CD14-positive monocyte (primary cell): Measurements from ENCODE around the gene PPFIBP1. TPM values are rescaled to one million over a fixed set of nuclear protein-coding genes. Genes with fewer than 3 reads are reported as not detected.

ENCODE experiments used
- DNase-seq, 3 donors: peaks; one replicate each; pipeline ENCODE4 v3.0.0-alpha.2; 2011 to 2022
- H2AFZ ChIP-seq: 2 replicates; pipeline ENCODE4 v1.6.0; 2012; ENCODE audit warnings: mild to moderate bottlenecking, low read depth, low read length, inconsistent platforms; ENCODE audit not compliant: insufficient read depth, poor library complexity, severe bottlenecking
- H3K27ac ChIP-seq, 2 donors: 1 replicate in 1 of 2; 2 replicates in 1 of 2; pipeline ENCODE4 v1.5.1; 2012 to 2013; ENCODE audit warnings: low read length in 2 of 2, control low read depth in 1 of 2, inconsistent platforms in 1 of 2, low read depth in 1 of 2, mild to moderate bottlenecking in 1 of 2
- H3K27me3 ChIP-seq, 2 donors: one replicate each; pipeline versions ENCODE4 v1.6.0 to v1.6.1; 2011 to 2013; ENCODE audit warnings: low read length in 2 of 2; ENCODE audit not compliant: control insufficient read depth in 2 of 2, insufficient read depth in 2 of 2
- H3K36me3 ChIP-seq, 2 donors: replicated peaks in 1 of 2; 1 replicate in 1 of 2; 2 replicates in 1 of 2; pipeline versions ENCODE4 v1.5.1 to v1.6.1; 2012 to 2013; ENCODE audit warnings: low read length in 2 of 2, control low read depth in 1 of 2, inconsistent platforms in 1 of 2, mild to moderate bottlenecking in 1 of 2; ENCODE audit not compliant: insufficient read depth in 2 of 2, control insufficient read depth in 1 of 2
- H3K4me1 ChIP-seq, 2 donors: 1 replicate in 1 of 2; 2 replicates in 1 of 2; pipeline versions ENCODE4 v1.5.1 to v1.6.1; 2012 to 2013; ENCODE audit warnings: low read length in 2 of 2, control low read depth in 1 of 2, inconsistent platforms in 1 of 2, mild to moderate bottlenecking in 1 of 2, moderate library complexity in 1 of 2; ENCODE audit not compliant: insufficient read depth in 2 of 2, control insufficient read depth in 1 of 2
- H3K4me2 ChIP-seq: replicated peaks from 2 replicates; pipeline ENCODE3; 2012; ENCODE audit warnings: low read length, moderate library complexity, mild to moderate bottlenecking; ENCODE audit not compliant: poor library complexity, severe bottlenecking; ENCODE audit errors: extremely low read depth
- H3K4me3 ChIP-seq, 3 experiments: fragments of 200-600 bp in 1 of 3; sonication (generic) in 1 of 3; replicated peaks in 1 of 3; 1 replicate in 2 of 3; 2 replicates in 1 of 3; pipeline ENCODE4 v1.5.1; 2011 to 2013; ENCODE audit warnings: low read length in 3 of 3, mild to moderate bottlenecking in 3 of 3, control low read depth in 2 of 3, low read depth in 2 of 3, inconsistent platforms in 1 of 3, moderate library complexity in 1 of 3
- H3K79me2 ChIP-seq: 2 replicates; pipeline ENCODE4 v1.6.0; 2012; ENCODE audit warnings: mild to moderate bottlenecking, control low read depth, inconsistent platforms, low read length, moderate library complexity; ENCODE audit not compliant: insufficient read depth
- H3K9ac ChIP-seq: 2 replicates; pipeline ENCODE4 v1.6.0; 2017; ENCODE audit warnings: low read length, mild to moderate bottlenecking; ENCODE audit not compliant: insufficient read depth, poor library complexity, severe bottlenecking
- H3K9me3 ChIP-seq, 2 donors: replicated peaks in 1 of 2; 1 replicate in 1 of 2; 2 replicates in 1 of 2; pipeline versions ENCODE4 v1.5.1 to v1.6.1; 2012 to 2013; ENCODE audit warnings: low read length in 2 of 2, control low read depth in 1 of 2; ENCODE audit not compliant: control insufficient read depth in 1 of 2, insufficient read depth in 1 of 2
- H4K20me1 ChIP-seq: 2 replicates; pipeline ENCODE4 v1.6.0; 2012; ENCODE audit warnings: mild to moderate bottlenecking, low read length, control low read depth, moderate library complexity; ENCODE audit not compliant: insufficient read depth
- H3K27ac Mint-ChIP-seq, 7 donors: one replicate each; pipeline ENCODE4 v1.8.0; 2020; ENCODE audit warnings: mild to moderate bottlenecking in 7 of 7, mixed read lengths in 7 of 7, moderate library complexity in 6 of 7, inconsistent platforms in 2 of 7
- H3K27me3 Mint-ChIP-seq, 3 donors: one replicate each; pipeline ENCODE4 v1.8.0; 2021 to 2022; ENCODE audit warnings: low read depth in 3 of 3, mild to moderate bottlenecking in 3 of 3, mixed read lengths in 3 of 3, moderate library complexity in 3 of 3, inconsistent platforms in 1 of 3
- H3K36me3 Mint-ChIP-seq, 2 donors: one replicate each; pipeline ENCODE4 v1.8.0; 2020; ENCODE audit warnings: mixed read lengths in 2 of 2, inconsistent platforms in 1 of 2, mild to moderate bottlenecking in 1 of 2
- H3K4me1 Mint-ChIP-seq: one replicate; pipeline ENCODE4 v1.8.0; 2020; ENCODE audit warnings: mild to moderate bottlenecking, mixed read lengths
- H3K4me3 Mint-ChIP-seq, 2 donors: one replicate each; pipeline ENCODE4 v1.8.0; 2020; ENCODE audit warnings: mild to moderate bottlenecking in 2 of 2, mixed read lengths in 2 of 2, moderate library complexity in 1 of 2
- H3K9me3 Mint-ChIP-seq, 7 donors: one replicate each; pipeline ENCODE4 v1.8.0; 2020 to 2022; ENCODE audit warnings: mixed read lengths in 7 of 7, mild to moderate bottlenecking in 6 of 7, moderate library complexity in 6 of 7, inconsistent platforms in 2 of 7
- WGBS: methylation state at CpG from one replicate; pipeline ENCODE4 v1.1.5; 2013; ENCODE audit warnings: missing lambda C conversion rate; ENCODE audit not compliant: insufficient coverage; 5-methylcytosine and 5-hydroxymethylcytosine counted together
- intact Hi-C, 2 donors: fragments of 100-400 bp; cut with micrococcal nuclease; formaldehyde crosslinking; loops; one replicate each; pipeline versions ENCODE4 v1.15.0 to v1.15.1; 2023
- polyA plus RNA-seq, 3 donors: library from polyadenylated mRNA; depleted of rRNA in 1 of 3; unstranded in 2 of 3; stranded (reverse) in 1 of 3; fragments of 300-500 nt in 2 of 3; fragments of >200 nt in 1 of 3; fragmentation: Illumina TruSeq in 2 of 3; gene quantifications; 1 replicate in 2 of 3; 2 replicates in 1 of 3; pipeline ENCODE4 v1.2.3, GENCODE V29; 2012 to 2021
- TF ChIP-seq, protein P1 (sequence below): fragments of 200-600 bp; IDR thresholded peaks from one replicate; pipeline ENCODE4 v1.8.0; 2022; ENCODE audit warnings: antibody characterized with exemption, mild to moderate bottlenecking

PPFIBP1 gene
- polyA plus RNA-seq, 3 donors = 0.25 to 0.79 (median 0.53) TPM

DNA sequence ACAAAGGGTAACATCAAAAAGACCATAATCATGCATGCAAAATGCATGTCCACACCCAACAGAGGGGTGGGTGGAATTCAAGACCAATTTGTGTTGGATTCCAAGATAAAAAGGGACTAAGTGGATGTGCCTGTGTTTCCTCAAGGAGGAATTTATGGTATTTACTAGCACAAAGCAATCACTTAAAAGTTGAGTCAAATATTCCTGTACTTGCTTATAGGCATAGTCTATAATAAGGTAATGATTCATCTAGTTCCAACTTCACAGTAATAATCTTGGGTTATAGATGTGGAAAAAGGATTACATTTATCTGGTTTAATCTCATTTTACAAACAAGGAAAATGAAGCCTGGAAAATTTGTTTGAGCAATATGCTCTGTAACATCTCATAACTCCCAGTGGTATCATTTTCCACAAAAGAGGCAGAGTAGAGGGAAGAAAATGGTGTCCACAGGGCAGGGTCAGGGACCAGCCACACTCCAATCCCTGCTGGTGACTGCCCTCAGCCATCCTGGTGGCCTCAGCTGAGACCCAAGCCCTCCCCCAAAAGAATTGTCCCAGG, 91.4 kb downstream of the PPFIBP1 start:
- DNase-seq = no peak
- no peak overlapping the region for H3K27ac Mint-ChIP-seq
- no peaks in the 10 kb centered on the region for H3K27me3 Mint-ChIP-seq
- H4K20me1 ChIP-seq = no peaks in the 10 kb centered on the region
- no peaks in the 10 kb centered on the region for H3K79me2 ChIP-seq
- H3K36me3 Mint-ChIP-seq = no peaks in the 10 kb centered on the region
- no peak overlapping the region for H2AFZ ChIP-seq
- intact Hi-C loops = no loop called here
- no peaks in the 10 kb centered on the region for H3K27me3 ChIP-seq
- no peak overlapping the region for H3K4me3 ChIP-seq
- H3K9ac ChIP-seq = no peak overlapping the region
- peaks cover 0 to 2% (median 0%) of the 10 kb centered on the region in 7 donors for H3K9me3 Mint-ChIP-seq
- no peak overlapping the region for H3K4me2 ChIP-seq
- H3K4me3 Mint-ChIP-seq = no peak overlapping the region
- TF ChIP-seq, protein P1, sequence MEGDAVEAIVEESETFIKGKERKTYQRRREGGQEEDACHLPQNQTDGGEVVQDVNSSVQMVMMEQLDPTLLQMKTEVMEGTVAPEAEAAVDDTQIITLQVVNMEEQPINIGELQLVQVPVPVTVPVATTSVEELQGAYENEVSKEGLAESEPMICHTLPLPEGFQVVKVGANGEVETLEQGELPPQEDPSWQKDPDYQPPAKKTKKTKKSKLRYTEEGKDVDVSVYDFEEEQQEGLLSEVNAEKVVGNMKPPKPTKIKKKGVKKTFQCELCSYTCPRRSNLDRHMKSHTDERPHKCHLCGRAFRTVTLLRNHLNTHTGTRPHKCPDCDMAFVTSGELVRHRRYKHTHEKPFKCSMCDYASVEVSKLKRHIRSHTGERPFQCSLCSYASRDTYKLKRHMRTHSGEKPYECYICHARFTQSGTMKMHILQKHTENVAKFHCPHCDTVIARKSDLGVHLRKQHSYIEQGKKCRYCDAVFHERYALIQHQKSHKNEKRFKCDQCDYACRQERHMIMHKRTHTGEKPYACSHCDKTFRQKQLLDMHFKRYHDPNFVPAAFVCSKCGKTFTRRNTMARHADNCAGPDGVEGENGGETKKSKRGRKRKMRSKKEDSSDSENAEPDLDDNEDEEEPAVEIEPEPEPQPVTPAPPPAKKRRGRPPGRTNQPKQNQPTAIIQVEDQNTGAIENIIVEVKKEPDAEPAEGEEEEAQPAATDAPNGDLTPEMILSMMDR = no peak
- no peak overlapping the region for H3K27ac ChIP-seq
- H3K4me1 ChIP-seq = peaks cover 3 to 6% of the 10 kb centered on the region in 2 donors
- no peaks in the 10 kb centered on the region for H3K36me3 ChIP-seq
- H3K9me3 ChIP-seq = no peaks in the 10 kb centered on the region
- H3K4me1 Mint-ChIP-seq = peaks cover 8% of the 10 kb centered on the region

DNA sequence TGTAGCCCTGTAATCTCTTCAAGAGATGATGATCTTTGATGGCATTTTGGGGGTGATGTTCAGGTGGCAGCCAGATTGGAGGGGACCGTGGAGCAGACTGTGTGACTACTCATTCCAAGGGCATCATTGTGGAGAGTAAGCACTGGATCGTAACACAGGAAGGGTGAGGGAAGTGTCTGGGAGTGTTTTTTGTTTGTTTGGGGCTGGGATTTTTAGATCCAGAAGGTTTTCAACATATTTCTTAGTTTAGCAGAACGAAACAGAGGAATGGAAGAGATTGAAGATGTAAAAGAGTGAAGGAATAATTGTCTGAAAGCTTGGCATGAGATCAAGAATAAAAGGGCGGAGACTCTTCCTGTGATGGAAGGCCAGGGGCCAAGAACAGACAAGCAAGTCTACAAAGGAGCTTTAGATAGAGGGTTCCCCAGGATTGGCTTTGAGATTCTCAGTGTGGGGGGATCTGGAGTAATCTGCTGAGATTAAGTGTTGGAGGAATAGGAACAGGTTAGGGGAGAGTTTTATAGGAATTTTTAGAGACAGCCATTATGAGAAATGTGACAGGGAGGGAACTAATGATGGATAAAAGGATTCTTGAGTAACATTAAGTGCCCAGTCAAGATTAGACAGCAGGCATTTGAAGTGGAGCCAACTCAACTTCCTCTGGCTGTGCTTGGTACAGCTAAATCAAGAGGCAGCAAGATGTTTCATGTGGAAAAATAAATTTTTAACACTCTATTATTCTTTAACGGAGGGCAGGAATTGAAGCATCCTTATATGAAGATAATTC, 92.5 kb downstream of the PPFIBP1 start:
- WGBS = 91% methylated on average over 4 of the region's 5 CpGs
- Histone ChIP-seq H3K27me3 (no peaks in the 10 kb centered on the region), H3K27ac (no peak overlapping the region), H4K20me1 (no peaks in the 10 kb centered on the region), H3K36me3 (no peaks in the 10 kb centered on the region), H3K4me3 (no peak overlapping the region), H3K9ac (no peak overlapping the region), H3K4me1 (peaks cover 3 to 6% of the 10 kb centered on the region in 2 donors), H3K4me2 (no peak overlapping the region), H2AFZ (no peak overlapping the region), H3K9me3 (no peaks in the 10 kb centered on the region), H3K79me2 (no peaks in the 10 kb centered on the region)
- DNase-seq = no peak
- Mint-ChIP-seq H3K4me1 (peaks cover 8% of the 10 kb centered on the region), H3K9me3 (peaks cover 0 to 2% (median 0%) of the 10 kb centered on the region in 7 donors), H3K27me3 (no peaks in the 10 kb centered on the region), H3K36me3 (no peaks in the 10 kb centered on the region), H3K4me3 (no peak overlapping the region), H3K27ac (no peak overlapping the region)
- intact Hi-C loops = no loop called here
- TF ChIP-seq, protein P1 = no peak
